Measurements from ENCODE around the gene ANKMY1.
A peak's percentile ranks its signal among the peaks of the same experiment; 100 is the strongest.
"Not testable (repeated sequence)": the region's sequence is repeated elsewhere in the genome, so short reads cannot be mapped to it uniquely, and the experiment has no call there.

Gene ANKMY1

GRCh38 chr2:240553956-240554480 lies 3.8 kb downstream of the ANKMY1 start:
- no peak for DNase-seq

GRCh38 chr2:240551811-240552210 lies 6.0 kb downstream of the ANKMY1 start:
- no peak for DNase-seq

- no peak for DNase-seq
Observed at GRCh38 chr2:240551288-240551687, 6.5 kb downstream of the ANKMY1 start.

- no peak for DNase-seq
Observed at GRCh38 chr2:240539906-240540305, 17.9 kb downstream of the ANKMY1 start.

- DNase-seq = not testable (repeated sequence)
Observed at GRCh38 chr2:240539101-240539500, 18.7 kb downstream of the ANKMY1 start.

GRCh38 chr2:240538031-240538780 lies 19.6 kb downstream of the ANKMY1 start:
- DNase-seq = no peak

GRCh38 chr2:240532031-240532775 lies 25.6 kb downstream of the ANKMY1 start:
- no peak for DNase-seq

- DNase-seq = no peak
Observed at GRCh38 chr2:240531038-240531437, 26.8 kb downstream of the ANKMY1 start.

- DNase-seq = no peak
Observed at GRCh38 chr2:240530181-240530580, 27.6 kb downstream of the ANKMY1 start.

- DNase-seq = no peak
Observed at GRCh38 chr2:240529344-240529999, 28.3 kb downstream of the ANKMY1 start.

- DNase-seq = no peak
Observed at GRCh38 chr2:240528406-240529040, 29.3 kb downstream of the ANKMY1 start.

GRCh38 chr2:240527153-240527750 lies 30.5 kb downstream of the ANKMY1 start:
- DNase-seq = no peak

GRCh38 chr2:240526521-240526920 lies 31.3 kb downstream of the ANKMY1 start:
- DNase-seq = no peak

- DNase-seq = no peak
Observed at GRCh38 chr2:240525802-240526201, 32.0 kb downstream of the ANKMY1 start.

GRCh38 chr2:240524963-240525718 lies 32.6 kb downstream of the ANKMY1 start:
- DNase-seq = peak; percentile 76

- no peak for DNase-seq
Observed at GRCh38 chr2:240523451-240524281, 34.1 kb downstream of the ANKMY1 start.

GRCh38 chr2:240522406-240522805 lies 35.4 kb downstream of the ANKMY1 start:
- no peak for DNase-seq

GRCh38 chr2:240521885-240522284 lies 35.9 kb downstream of the ANKMY1 start:
- not testable (repeated sequence) for DNase-seq

- DNase-seq = no peak
Observed at GRCh38 chr2:240520974-240521350, 36.8 kb downstream of the ANKMY1 start.

GRCh38 chr2:240520130-240520973 lies 37.4 kb downstream of the ANKMY1 start:
- DNase-seq = no peak
